ENCODE results near the gene SPC24. TPM values are rescaled to one million over a fixed set of nuclear protein-coding genes. Genes with fewer than 3 reads are reported as not detected.

SPC24 gene
- total RNA-seq, 1 experiment from 2014 or later = 36.4 TPM

DNA sequence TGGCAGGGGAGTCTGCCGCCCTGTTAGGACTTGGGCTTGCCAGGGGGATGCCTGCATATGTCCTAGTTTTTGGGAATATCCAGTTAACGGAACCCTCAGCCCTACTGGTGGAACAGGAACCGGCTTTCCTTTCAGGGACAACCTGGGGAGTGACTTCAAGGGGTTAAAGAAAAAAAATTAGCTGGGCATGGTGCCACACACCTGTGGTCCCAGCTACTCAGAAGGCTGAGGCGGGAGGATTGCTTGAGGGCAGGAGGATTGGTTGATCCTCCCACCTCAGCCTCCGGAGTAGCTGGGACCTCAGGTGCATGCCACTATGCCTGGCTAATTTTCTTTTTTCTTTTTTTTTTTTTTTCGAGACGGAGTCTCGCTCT, 43.8 kb downstream of the SPC24 start:
- CTCF ChIA-PET = no interaction called here
- intact Hi-C loops (cut with micrococcal nuclease; ENCODE audit: unreplicated experiment) = no loop called here

DNA sequence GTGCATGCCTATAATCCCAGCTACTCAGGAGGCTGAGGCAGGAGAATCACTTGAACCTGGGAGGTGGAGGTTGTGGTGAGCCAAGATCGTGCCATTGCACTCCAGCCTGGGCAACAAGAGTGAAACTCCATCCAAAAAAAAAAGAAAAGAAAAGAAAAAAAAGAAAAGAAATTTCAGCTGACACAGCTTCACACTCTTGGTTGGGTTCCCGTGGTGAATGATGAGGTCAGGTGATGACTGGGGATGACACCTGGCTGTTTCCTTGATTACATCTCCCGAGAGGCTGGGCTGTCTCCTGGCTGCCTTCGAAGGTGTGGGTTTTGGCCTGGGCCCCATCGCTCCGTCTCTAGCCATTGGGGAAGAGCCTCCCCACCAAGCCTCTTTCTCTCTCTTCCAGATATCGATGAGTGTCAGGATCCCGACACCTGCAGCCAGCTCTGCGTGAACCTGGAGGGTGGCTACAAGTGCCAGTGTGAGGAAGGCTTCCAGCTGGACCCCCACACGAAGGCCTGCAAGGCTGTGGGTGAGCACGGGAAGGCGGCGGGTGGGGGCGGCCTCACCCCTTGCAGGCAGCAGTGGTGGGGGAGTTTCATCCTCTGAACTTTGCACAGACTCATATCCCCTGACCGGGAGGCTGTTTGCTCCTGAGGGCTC, 44.3 kb downstream of the SPC24 start:
- CTCF ChIA-PET = no interaction called here

More for the DNA sequence above, 43.8 kb downstream of the SPC24 start:
- H3K9me3 Mint-ChIP-seq (ENCODE audit: low read depth, unreplicated experiment) = no peaks in the 10 kb centered on the region
- H3K4me1 Mint-ChIP-seq (ENCODE audit: low read depth, unreplicated experiment) = no peaks in the 10 kb centered on the region
- no peak overlapping the region for H3K4me3 Mint-ChIP-seq (ENCODE audit: low read depth, unreplicated experiment)
- BruUV-seq (replicated peaks) = no TSS peak
- no peaks in the 10 kb centered on the region for H3K27me3 Mint-ChIP-seq (ENCODE audit: unreplicated experiment)
- H3K36me3 Mint-ChIP-seq (ENCODE audit: insufficient read depth, unreplicated experiment) = peaks cover 97% of the 10 kb centered on the region
- peak overlapping the region; percentile 42 for H3K27ac Mint-ChIP-seq (ENCODE audit: unreplicated experiment)
- DNase-seq = no peak
- TF ChIP-seq, protein P1, sequence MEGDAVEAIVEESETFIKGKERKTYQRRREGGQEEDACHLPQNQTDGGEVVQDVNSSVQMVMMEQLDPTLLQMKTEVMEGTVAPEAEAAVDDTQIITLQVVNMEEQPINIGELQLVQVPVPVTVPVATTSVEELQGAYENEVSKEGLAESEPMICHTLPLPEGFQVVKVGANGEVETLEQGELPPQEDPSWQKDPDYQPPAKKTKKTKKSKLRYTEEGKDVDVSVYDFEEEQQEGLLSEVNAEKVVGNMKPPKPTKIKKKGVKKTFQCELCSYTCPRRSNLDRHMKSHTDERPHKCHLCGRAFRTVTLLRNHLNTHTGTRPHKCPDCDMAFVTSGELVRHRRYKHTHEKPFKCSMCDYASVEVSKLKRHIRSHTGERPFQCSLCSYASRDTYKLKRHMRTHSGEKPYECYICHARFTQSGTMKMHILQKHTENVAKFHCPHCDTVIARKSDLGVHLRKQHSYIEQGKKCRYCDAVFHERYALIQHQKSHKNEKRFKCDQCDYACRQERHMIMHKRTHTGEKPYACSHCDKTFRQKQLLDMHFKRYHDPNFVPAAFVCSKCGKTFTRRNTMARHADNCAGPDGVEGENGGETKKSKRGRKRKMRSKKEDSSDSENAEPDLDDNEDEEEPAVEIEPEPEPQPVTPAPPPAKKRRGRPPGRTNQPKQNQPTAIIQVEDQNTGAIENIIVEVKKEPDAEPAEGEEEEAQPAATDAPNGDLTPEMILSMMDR (IDR thresholded peaks at IDR 0.05; ENCODE audit: unreplicated experiment) = no peak

DNA sequence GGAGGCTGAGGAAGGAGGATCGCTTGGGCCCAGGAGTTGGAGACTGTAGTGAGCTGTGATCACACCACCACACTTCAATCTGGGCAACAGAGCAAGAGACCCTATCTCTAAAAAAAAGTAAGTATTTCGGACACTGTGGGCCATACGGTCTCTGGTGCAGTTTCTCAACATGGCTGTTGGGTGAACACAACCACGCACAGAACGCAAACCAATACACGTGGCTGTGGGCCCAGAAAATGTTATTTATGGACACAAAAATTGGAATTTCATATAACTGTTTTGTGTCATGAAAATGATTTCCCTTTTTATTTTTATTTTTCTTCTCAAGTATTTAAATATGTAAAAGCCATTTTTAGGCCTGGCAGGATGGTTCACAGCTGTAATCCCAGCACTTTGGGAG, 46.8 kb downstream of the SPC24 start:
- Mint-ChIP-seq H3K4me3 (ENCODE audit: low read depth, unreplicated experiment) (no peak overlapping the region), H3K9me3 (ENCODE audit: low read depth, unreplicated experiment) (no peaks in the 10 kb centered on the region), H3K4me1 (ENCODE audit: low read depth, unreplicated experiment) (no peaks in the 10 kb centered on the region), H3K27ac (ENCODE audit: unreplicated experiment) (no peak overlapping the region), H3K27me3 (ENCODE audit: unreplicated experiment) (no peaks in the 10 kb centered on the region), H3K36me3 (ENCODE audit: insufficient read depth, unreplicated experiment) (peaks cover 97% of the 10 kb centered on the region)
- TF ChIP-seq, protein P1 (IDR thresholded peaks at IDR 0.05; ENCODE audit: unreplicated experiment) = no peak
- DNase-seq = no peak
- BruUV-seq (replicated peaks) = TSS peak; percentile 7
- CTCF ChIA-PET = no interaction called here
- intact Hi-C loops (cut with micrococcal nuclease; ENCODE audit: unreplicated experiment) = no loop called here

More for the DNA sequence above, 44.3 kb downstream of the SPC24 start:
- no peaks in the 10 kb centered on the region for H3K9me3 Mint-ChIP-seq (ENCODE audit: low read depth, unreplicated experiment)
- peaks cover 97% of the 10 kb centered on the region for H3K36me3 Mint-ChIP-seq (ENCODE audit: insufficient read depth, unreplicated experiment)
- H3K4me1 Mint-ChIP-seq (ENCODE audit: low read depth, unreplicated experiment) = no peaks in the 10 kb centered on the region
- BruUV-seq (replicated peaks) = no TSS peak
- H3K27ac Mint-ChIP-seq (ENCODE audit: unreplicated experiment) = peak overlapping the region; percentile 42
- no peaks in the 10 kb centered on the region for H3K27me3 Mint-ChIP-seq (ENCODE audit: unreplicated experiment)
- intact Hi-C loops (cut with micrococcal nuclease; ENCODE audit: unreplicated experiment) = no loop called here
- DNase-seq = no peak
- TF ChIP-seq, protein P1 (IDR thresholded peaks at IDR 0.05; ENCODE audit: unreplicated experiment) = no peak
- H3K4me3 Mint-ChIP-seq (ENCODE audit: low read depth, unreplicated experiment) = no peak overlapping the region

DNA sequence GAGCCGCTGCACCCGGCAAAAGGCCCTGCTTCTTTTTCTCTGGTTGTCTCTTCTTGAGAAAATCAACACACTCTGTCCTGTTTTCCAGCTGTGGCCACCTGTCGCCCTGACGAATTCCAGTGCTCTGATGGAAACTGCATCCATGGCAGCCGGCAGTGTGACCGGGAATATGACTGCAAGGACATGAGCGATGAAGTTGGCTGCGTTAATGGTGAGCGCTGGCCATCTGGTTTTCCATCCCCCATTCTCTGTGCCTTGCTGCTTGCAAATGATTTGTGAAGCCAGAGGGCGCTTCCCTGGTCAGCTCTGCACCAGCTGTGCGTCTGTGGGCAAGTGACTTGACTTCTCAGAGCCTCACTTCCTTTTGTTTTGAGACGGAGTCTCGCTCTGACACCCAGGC, 49.1 kb downstream of the SPC24 start:
- peaks cover 96% of the 10 kb centered on the region for H3K36me3 Mint-ChIP-seq (ENCODE audit: insufficient read depth, unreplicated experiment)
- H3K4me1 Mint-ChIP-seq (ENCODE audit: low read depth, unreplicated experiment) = no peaks in the 10 kb centered on the region
- CTCF ChIA-PET = no interaction called here
- TF ChIP-seq, protein P1 (IDR thresholded peaks at IDR 0.05; ENCODE audit: unreplicated experiment) = no peak
- DNase-seq = no peak
- no peak overlapping the region for H3K4me3 Mint-ChIP-seq (ENCODE audit: low read depth, unreplicated experiment)
- no TSS peak for BruUV-seq (replicated peaks)
- H3K27me3 Mint-ChIP-seq (ENCODE audit: unreplicated experiment) = no peaks in the 10 kb centered on the region
- intact Hi-C loops (cut with micrococcal nuclease; ENCODE audit: unreplicated experiment) = no loop called here
- H3K27ac Mint-ChIP-seq (ENCODE audit: unreplicated experiment) = peak overlapping the region; percentile 44
- H3K9me3 Mint-ChIP-seq (ENCODE audit: low read depth, unreplicated experiment) = no peaks in the 10 kb centered on the region

Data from Calu3 (cell line).